MM.1S (cell line): Measurements from ENCODE around the gene BPIFA1.

Experiments used
- DNase-seq: peaks from one replicate; pipeline ENCODE4 v3.0.0-alpha.2; 2015
- H2AFZ ChIP-seq: fragments of 300-600 bp; sonication (generic); 2 replicates; pipeline ENCODE4 v1.6.0; 2016; ENCODE audit warnings: antibody characterized with exemption, low read length
- H3F3A ChIP-seq: fragments of 300-600 bp; sonication (generic); 2 replicates; pipeline ENCODE4 v1.6.1; 2016; ENCODE audit warnings: mild to moderate bottlenecking, antibody characterized with exemption, low read length, moderate library complexity, mixed read lengths; ENCODE audit not compliant: insufficient read depth
- H3K27ac ChIP-seq: fragments of 300-600 bp; sonication (generic); 2 replicates; pipeline ENCODE4 v1.5.1; 2016; ENCODE audit warnings: mild to moderate bottlenecking, low read length
- H3K27me3 ChIP-seq: fragments of 300-600 bp; sonication (generic); replicated peaks from 2 replicates; pipeline ENCODE4 v1.6.0; 2016; ENCODE audit warnings: low read length; ENCODE audit not compliant: insufficient read depth
- H3K36me3 ChIP-seq: fragments of 300-600 bp; sonication (generic); replicated peaks from 2 replicates; pipeline ENCODE4 v1.6.1; 2016; ENCODE audit warnings: mild to moderate bottlenecking, low read length, mixed read lengths; ENCODE audit not compliant: insufficient read depth
- H3K4me1 ChIP-seq: fragments of 300-600 bp; sonication (generic); 2 replicates; pipeline ENCODE4 v1.6.1; 2016; ENCODE audit warnings: low read length, mixed read lengths
- H3K4me2 ChIP-seq: fragments of 300-600 bp; sonication (generic); 2 replicates; pipeline ENCODE4 v1.6.0; 2016; ENCODE audit warnings: low read depth, low read length
- H3K4me3 ChIP-seq: fragments of 300-600 bp; sonication (generic); 2 replicates; pipeline ENCODE4 v1.5.1; 2016; ENCODE audit warnings: low read length, mixed read lengths
- H3K79me2 ChIP-seq: fragments of 300-600 bp; sonication (generic); 2 replicates; pipeline ENCODE4 v1.6.1; 2016; ENCODE audit warnings: mixed run types, low read length, mixed read lengths
- H3K9ac ChIP-seq: fragments of 300-600 bp; sonication (generic); 2 replicates; pipeline ENCODE4 v1.6.1; 2016; ENCODE audit warnings: low read length, mixed read lengths
- H3K9me2 ChIP-seq: fragments of 300-600 bp; sonication (generic); replicated peaks from 2 replicates; pipeline ENCODE4 v1.6.1; 2016; ENCODE audit warnings: mild to moderate bottlenecking, low read length, mixed read lengths; ENCODE audit not compliant: insufficient read depth
- H3K9me3 ChIP-seq: fragments of 300-600 bp; sonication (generic); replicated peaks from 2 replicates; pipeline ENCODE4 v1.6.1; 2016; ENCODE audit warnings: mild to moderate bottlenecking, low read length, mixed read lengths; ENCODE audit not compliant: insufficient read depth
- H4K20me1 ChIP-seq: fragments of 300-600 bp; sonication (generic); 2 replicates; pipeline ENCODE4 v1.6.1; 2016; ENCODE audit warnings: mild to moderate bottlenecking, low read length, moderate library complexity, mixed read lengths; ENCODE audit not compliant: insufficient read depth
- EZH2 ChIP-seq: fragments of 300-600 bp; sonication (generic); optimal IDR thresholded peaks from 2 replicates; pipeline ENCODE3; 2017; ENCODE audit warnings: low read depth, mild to moderate bottlenecking, antibody characterized with exemption, low read length, mixed read lengths
- EZH2phosphoT487 ChIP-seq: fragments of 300-600 bp; sonication (generic); IDR thresholded peaks from 2 replicates; pipeline ENCODE4 v1.6.1; 2018; ENCODE audit warnings: antibody characterized with exemption, low read length
- TF ChIP-seq, protein P1 (sequence below): fragments of 300-600 bp; sonication (generic); IDR thresholded peaks from 2 replicates; pipeline ENCODE4 v1.5.1; 2016; ENCODE audit warnings: antibody characterized with exemption, low read length, mixed read lengths

BPIFA1 gene

GRCh38 chr20:33280000-33280680 lies 44.3 kb downstream of the BPIFA1 start:
- no peak for TF ChIP-seq EZH2
- TF ChIP-seq, protein P1, sequence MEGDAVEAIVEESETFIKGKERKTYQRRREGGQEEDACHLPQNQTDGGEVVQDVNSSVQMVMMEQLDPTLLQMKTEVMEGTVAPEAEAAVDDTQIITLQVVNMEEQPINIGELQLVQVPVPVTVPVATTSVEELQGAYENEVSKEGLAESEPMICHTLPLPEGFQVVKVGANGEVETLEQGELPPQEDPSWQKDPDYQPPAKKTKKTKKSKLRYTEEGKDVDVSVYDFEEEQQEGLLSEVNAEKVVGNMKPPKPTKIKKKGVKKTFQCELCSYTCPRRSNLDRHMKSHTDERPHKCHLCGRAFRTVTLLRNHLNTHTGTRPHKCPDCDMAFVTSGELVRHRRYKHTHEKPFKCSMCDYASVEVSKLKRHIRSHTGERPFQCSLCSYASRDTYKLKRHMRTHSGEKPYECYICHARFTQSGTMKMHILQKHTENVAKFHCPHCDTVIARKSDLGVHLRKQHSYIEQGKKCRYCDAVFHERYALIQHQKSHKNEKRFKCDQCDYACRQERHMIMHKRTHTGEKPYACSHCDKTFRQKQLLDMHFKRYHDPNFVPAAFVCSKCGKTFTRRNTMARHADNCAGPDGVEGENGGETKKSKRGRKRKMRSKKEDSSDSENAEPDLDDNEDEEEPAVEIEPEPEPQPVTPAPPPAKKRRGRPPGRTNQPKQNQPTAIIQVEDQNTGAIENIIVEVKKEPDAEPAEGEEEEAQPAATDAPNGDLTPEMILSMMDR, result no peak
- TF ChIP-seq EZH2phosphoT487, result no peak

GRCh38 chr20:33280775-33281174 lies 45.0 kb downstream of the BPIFA1 start:
- no peaks in the 10 kb centered on the region for H3K9me2 ChIP-seq
- TF ChIP-seq, protein P1, result no peak
- H3K9me3 ChIP-seq, result no peaks in the 10 kb centered on the region
- peaks cover 84% of the 10 kb centered on the region for H3K27me3 ChIP-seq
- no peak for DNase-seq
- H3K4me2 ChIP-seq, result no peak overlapping the region
- H3K36me3 ChIP-seq, result no peaks in the 10 kb centered on the region
- no peaks in the 10 kb centered on the region for H3F3A ChIP-seq
- H3K9ac ChIP-seq, result no peak overlapping the region
- H3K4me1 ChIP-seq, result no peaks in the 10 kb centered on the region
- H3K27ac ChIP-seq, result no peak overlapping the region
- no peak overlapping the region for H3K4me3 ChIP-seq
- H4K20me1 ChIP-seq, result no peaks in the 10 kb centered on the region
- H3K79me2 ChIP-seq, result no peaks in the 10 kb centered on the region
- no peak overlapping the region for H2AFZ ChIP-seq

More at GRCh38 chr20:33280000-33280680, 44.3 kb downstream of the BPIFA1 start:
- no peak for DNase-seq
- Histone ChIP-seq H3K9ac (no peak overlapping the region), H4K20me1 (no peaks in the 10 kb centered on the region), H3K27ac (no peak overlapping the region), H2AFZ (no peak overlapping the region), H3F3A (no peaks in the 10 kb centered on the region), H3K9me3 (no peaks in the 10 kb centered on the region), H3K4me3 (no peak overlapping the region), H3K4me1 (no peaks in the 10 kb centered on the region), H3K36me3 (no peaks in the 10 kb centered on the region), H3K27me3 (peaks cover 86% of the 10 kb centered on the region), H3K9me2 (no peaks in the 10 kb centered on the region), H3K79me2 (no peaks in the 10 kb centered on the region), H3K4me2 (no peak overlapping the region)

DNA sequence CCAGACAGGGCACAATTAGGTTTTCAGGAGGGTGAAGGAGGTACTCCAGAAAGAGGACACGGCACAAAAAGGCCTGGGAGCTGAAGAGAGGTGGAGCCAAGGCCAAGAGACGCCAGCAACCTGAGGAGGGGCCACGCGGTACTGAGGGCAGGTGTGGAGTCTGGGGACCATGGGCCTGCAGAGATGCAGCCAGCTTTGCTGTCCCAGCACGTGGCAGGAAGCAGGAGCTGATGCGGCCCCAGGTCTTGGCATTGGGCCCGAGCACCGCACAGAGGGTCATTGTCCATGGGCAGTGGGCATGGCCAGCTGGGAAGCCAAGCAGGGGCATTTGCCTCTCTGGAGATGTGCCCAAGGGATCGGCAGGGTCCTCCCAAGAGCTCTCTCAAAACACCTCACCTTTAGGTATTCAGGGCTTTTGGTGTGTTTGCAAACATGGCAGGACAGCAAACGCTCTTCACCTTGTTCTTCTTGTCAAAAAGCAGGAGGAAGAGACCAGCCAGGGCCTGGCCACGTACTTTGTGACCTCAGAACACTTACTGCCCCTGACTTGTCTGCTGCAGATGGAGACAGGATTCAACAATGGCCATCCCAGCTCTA lies 45.9 kb downstream of the BPIFA1 start:
- Histone ChIP-seq H3K4me1 (no peaks in the 10 kb centered on the region), H3K4me3 (no peak overlapping the region), H3K79me2 (no peaks in the 10 kb centered on the region), H3K9ac (no peak overlapping the region), H3F3A (no peaks in the 10 kb centered on the region), H2AFZ (no peak overlapping the region), H3K9me3 (no peaks in the 10 kb centered on the region), H3K27ac (no peak overlapping the region), H3K9me2 (no peaks in the 10 kb centered on the region), H3K36me3 (no peaks in the 10 kb centered on the region), H4K20me1 (no peaks in the 10 kb centered on the region), H3K27me3 (peaks cover 84% of the 10 kb centered on the region), H3K4me2 (no peak overlapping the region)
- no peak for DNase-seq
- TF ChIP-seq EZH2 (no peak), EZH2phosphoT487 (no peak)
- TF ChIP-seq, protein P1, result no peak
